Activated gamma-delta T cell treated with anti-CD3 and anti-CD28 coated beads, Interleukin-2, amount 50 U/mL, for 16 hours (primary cell): Measurements from ENCODE around the gene STYXL1.

ENCODE experiments used
- DNase-seq: peaks from one replicate; pipeline ENCODE4 v3.0.0-alpha.2; 2020; ENCODE audit warnings: low read depth

The STYXL1 gene

GRCh38 chr7:75955331-75955955 lies 92.4 kb downstream of the STYXL1 start:
- DNase-seq: no peak

DNA sequence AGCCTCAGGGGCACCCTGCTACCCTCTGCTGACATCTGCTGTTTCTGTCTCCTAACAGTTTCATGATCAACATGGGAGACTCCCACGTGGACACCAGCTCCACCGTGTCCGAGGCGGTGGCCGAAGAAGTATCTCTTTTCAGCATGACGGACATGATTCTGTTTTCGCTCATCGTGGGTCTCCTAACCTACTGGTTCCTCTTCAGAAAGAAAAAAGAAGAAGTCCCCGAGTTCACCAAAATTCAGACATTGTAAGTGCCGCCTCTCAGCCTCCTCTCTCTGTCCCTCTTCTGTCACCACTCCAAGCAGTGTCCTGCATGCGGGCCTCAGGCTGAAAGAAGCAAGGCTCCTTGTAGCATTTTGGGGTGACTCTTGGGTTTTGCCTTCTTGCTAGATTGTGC lies 93.9 kb downstream of the STYXL1 start:
- no peak for DNase-seq

DNA sequence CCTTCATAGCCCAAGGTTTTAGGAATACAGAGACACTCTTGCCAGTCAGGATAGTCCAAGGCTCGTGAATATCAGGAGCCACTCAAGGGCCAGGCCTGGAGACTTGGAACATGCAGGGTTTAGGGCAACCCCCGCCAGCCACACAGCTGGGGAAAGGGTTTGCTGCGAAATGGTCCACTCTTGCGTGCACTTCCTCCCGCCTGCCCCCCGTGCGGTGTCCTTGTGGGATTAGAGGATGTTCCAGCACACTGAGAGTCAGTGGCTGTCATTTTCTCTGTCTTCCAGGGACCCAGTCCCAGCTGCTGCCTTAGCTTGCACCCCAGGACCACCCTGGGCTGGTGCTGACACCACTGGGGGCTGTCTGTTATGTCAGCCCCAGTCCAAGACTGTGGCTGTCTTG lies 94.4 kb downstream of the STYXL1 start:
- DNase-seq: no peak

DNA sequence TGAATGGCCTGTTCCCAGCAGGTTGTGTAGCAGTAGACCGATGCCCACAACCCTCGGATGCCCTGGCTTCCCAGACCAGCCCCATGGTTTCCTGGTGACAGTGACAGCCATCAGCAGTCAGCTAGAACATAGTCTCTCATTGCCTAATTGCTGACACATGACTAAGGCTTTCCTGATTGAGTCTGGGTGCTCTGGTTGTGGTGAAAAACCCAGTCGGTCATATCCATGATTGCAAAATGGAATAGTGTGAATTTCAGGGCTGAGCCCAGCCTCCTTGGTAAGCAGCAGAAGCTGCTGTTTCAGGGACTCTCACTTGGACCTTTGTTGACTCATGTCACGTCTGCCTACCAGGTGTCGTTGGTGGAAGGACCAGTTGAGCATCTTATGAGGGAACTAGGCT lies 96.3 kb downstream of the STYXL1 start:
- no peak for DNase-seq

GRCh38 chr7:75950111-75950681 lies 97.6 kb downstream of the STYXL1 start:
- DNase-seq: no peak

DNA sequence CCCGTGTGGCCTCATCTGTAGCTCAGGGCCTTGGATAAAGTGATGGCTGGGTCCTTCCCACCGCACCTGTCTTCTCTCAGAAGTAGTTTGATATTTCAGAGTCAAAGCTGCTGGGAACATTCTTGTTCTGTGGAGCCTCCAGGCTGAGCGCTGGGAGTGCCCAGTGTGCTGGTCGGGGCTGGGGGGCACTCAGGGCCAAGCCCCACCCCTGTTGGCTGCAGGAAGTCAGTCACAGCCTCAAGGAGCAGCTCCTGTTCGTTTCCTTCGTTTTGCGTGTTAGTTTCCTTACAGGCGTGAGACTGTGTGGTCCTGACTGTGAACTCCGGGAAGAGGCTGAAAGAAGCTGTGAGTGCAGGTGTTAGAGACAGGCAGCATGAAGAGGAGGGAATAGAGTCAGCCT lies 99.6 kb downstream of the STYXL1 start:
- DNase-seq: no peak
